ENCODE measurements around the gene RGS2.

The RGS2 gene

GRCh38 chr1:192809307-192810252 is 741 bp downstream of the RGS2 start:
- Histone ChIP-seq H3K27me3 (ENCODE audit: insufficient read depth, low read length) (no peaks in the 10 kb centered on the region), H3K79me2 (ENCODE audit: control insufficient read depth, insufficient read depth, low read length, unreplicated experiment) (peaks cover 14% of the 10 kb centered on the region), H3K36me3 (ENCODE audit: insufficient read depth, low read length) (peaks cover 17% of the 10 kb centered on the region), H3K27ac (ENCODE audit: low read depth, low read length) (peak overlapping the region; percentile 50; the same call in 1 of the 2 replicates), H3K4me1 (ENCODE audit: control insufficient read depth, insufficient read depth, low read length, unreplicated experiment) (peaks cover 20% of the 10 kb centered on the region), H2AFZ (ENCODE audit: low read length, unreplicated experiment) (peak overlapping the region; percentile 16), H3K4me3 (ENCODE audit: low read depth, low read length) (peak overlapping the region; percentile 93)

GRCh38 chr1:192810253-192810880 is 1.5 kb downstream of the RGS2 start:
- Histone ChIP-seq H3K4me1 (ENCODE audit: control insufficient read depth, insufficient read depth, low read length, unreplicated experiment) (peaks cover 20% of the 10 kb centered on the region), H3K27me3 (ENCODE audit: insufficient read depth, low read length) (no peaks in the 10 kb centered on the region), H3K27ac (ENCODE audit: low read depth, low read length) (no peak overlapping the region)

GRCh38 chr1:192811006-192811405 is 2.2 kb downstream of the RGS2 start:
- peaks cover 20% of the 10 kb centered on the region for H3K4me1 ChIP-seq (ENCODE audit: control insufficient read depth, insufficient read depth, low read length, unreplicated experiment)
- H2AFZ ChIP-seq (ENCODE audit: low read length, unreplicated experiment): no peak overlapping the region
- H3K27ac ChIP-seq (ENCODE audit: low read depth, low read length): no peak overlapping the region
- no peaks in the 10 kb centered on the region for H3K27me3 ChIP-seq (ENCODE audit: insufficient read depth, low read length)
- H3K79me2 ChIP-seq (ENCODE audit: control insufficient read depth, insufficient read depth, low read length, unreplicated experiment): peaks cover 14% of the 10 kb centered on the region
- H3K36me3 ChIP-seq (ENCODE audit: insufficient read depth, low read length): peaks cover 17% of the 10 kb centered on the region
- H3K4me3 ChIP-seq (ENCODE audit: low read depth, low read length): no peak overlapping the region

More at GRCh38 chr1:192810253-192810880, 1.5 kb downstream of the RGS2 start:
- Histone ChIP-seq H3K79me2 (ENCODE audit: control insufficient read depth, insufficient read depth, low read length, unreplicated experiment) (peaks cover 14% of the 10 kb centered on the region), H2AFZ (ENCODE audit: low read length, unreplicated experiment) (no peak overlapping the region), H3K4me3 (ENCODE audit: low read depth, low read length) (peak overlapping the region; percentile 93), H3K36me3 (ENCODE audit: insufficient read depth, low read length) (peaks cover 17% of the 10 kb centered on the region)

GRCh38 chr1:192811594-192812239 is 2.9 kb downstream of the RGS2 start:
- Histone ChIP-seq H3K36me3 (ENCODE audit: insufficient read depth, low read length) (peaks cover 17% of the 10 kb centered on the region), H2AFZ (ENCODE audit: low read length, unreplicated experiment) (no peak overlapping the region), H3K27ac (ENCODE audit: low read depth, low read length) (no peak overlapping the region), H3K27me3 (ENCODE audit: insufficient read depth, low read length) (no peaks in the 10 kb centered on the region), H3K4me1 (ENCODE audit: control insufficient read depth, insufficient read depth, low read length, unreplicated experiment) (peaks cover 16% of the 10 kb centered on the region), H3K4me3 (ENCODE audit: low read depth, low read length) (no peak overlapping the region), H3K79me2 (ENCODE audit: control insufficient read depth, insufficient read depth, low read length, unreplicated experiment) (peaks cover 14% of the 10 kb centered on the region)

GRCh38 chr1:192812420-192813209 is 3.8 kb downstream of the RGS2 start:
- Histone ChIP-seq H3K27ac (ENCODE audit: low read depth, low read length) (no peak overlapping the region), H3K79me2 (ENCODE audit: control insufficient read depth, insufficient read depth, low read length, unreplicated experiment) (peaks cover 14% of the 10 kb centered on the region), H3K4me1 (ENCODE audit: control insufficient read depth, insufficient read depth, low read length, unreplicated experiment) (peaks cover 12% of the 10 kb centered on the region), H3K36me3 (ENCODE audit: insufficient read depth, low read length) (peaks cover 17% of the 10 kb centered on the region), H2AFZ (ENCODE audit: low read length, unreplicated experiment) (no peak overlapping the region), H3K27me3 (ENCODE audit: insufficient read depth, low read length) (no peaks in the 10 kb centered on the region), H3K4me3 (ENCODE audit: low read depth, low read length) (no peak overlapping the region)

GRCh38 chr1:192814805-192815204 is 6.0 kb downstream of the RGS2 start:
- H3K4me3 ChIP-seq (ENCODE audit: low read depth, low read length): no peak overlapping the region
- peaks cover 7% of the 10 kb centered on the region for H3K79me2 ChIP-seq (ENCODE audit: control insufficient read depth, insufficient read depth, low read length, unreplicated experiment)
- no peak overlapping the region for H2AFZ ChIP-seq (ENCODE audit: low read length, unreplicated experiment)
- peaks cover 8% of the 10 kb centered on the region for H3K4me1 ChIP-seq (ENCODE audit: control insufficient read depth, insufficient read depth, low read length, unreplicated experiment)
- peaks cover 17% of the 10 kb centered on the region for H3K36me3 ChIP-seq (ENCODE audit: insufficient read depth, low read length)
- no peak overlapping the region for H3K27ac ChIP-seq (ENCODE audit: low read depth, low read length)
- H3K27me3 ChIP-seq (ENCODE audit: insufficient read depth, low read length): no peaks in the 10 kb centered on the region

GRCh38 chr1:192817246-192817645 is 8.4 kb downstream of the RGS2 start:
- H3K27me3 ChIP-seq (ENCODE audit: insufficient read depth, low read length): no peaks in the 10 kb centered on the region
- no peaks in the 10 kb centered on the region for H3K36me3 ChIP-seq (ENCODE audit: insufficient read depth, low read length)
- H3K27ac ChIP-seq (ENCODE audit: low read depth, low read length): no peak overlapping the region
- H3K4me1 ChIP-seq (ENCODE audit: control insufficient read depth, insufficient read depth, low read length, unreplicated experiment): no peaks in the 10 kb centered on the region
- no peaks in the 10 kb centered on the region for H3K79me2 ChIP-seq (ENCODE audit: control insufficient read depth, insufficient read depth, low read length, unreplicated experiment)
- no peak overlapping the region for H3K4me3 ChIP-seq (ENCODE audit: low read depth, low read length)
- no peak overlapping the region for H2AFZ ChIP-seq (ENCODE audit: low read length, unreplicated experiment)

GRCh38 chr1:192821296-192821695 is 12.5 kb downstream of the RGS2 start:
- Histone ChIP-seq H3K79me2 (ENCODE audit: control insufficient read depth, insufficient read depth, low read length, unreplicated experiment) (no peaks in the 10 kb centered on the region), H3K4me3 (ENCODE audit: low read depth, low read length) (no peak overlapping the region), H3K27ac (ENCODE audit: low read depth, low read length) (no peak overlapping the region), H3K36me3 (ENCODE audit: insufficient read depth, low read length) (no peaks in the 10 kb centered on the region), H3K27me3 (ENCODE audit: insufficient read depth, low read length) (no peaks in the 10 kb centered on the region), H2AFZ (ENCODE audit: low read length, unreplicated experiment) (no peak overlapping the region), H3K4me1 (ENCODE audit: control insufficient read depth, insufficient read depth, low read length, unreplicated experiment) (peaks cover 5% of the 10 kb centered on the region)

- Histone ChIP-seq H3K79me2 (ENCODE audit: control insufficient read depth, insufficient read depth, low read length, unreplicated experiment) (no peaks in the 10 kb centered on the region), H3K27ac (ENCODE audit: low read depth, low read length) (no peak overlapping the region), H3K4me3 (ENCODE audit: low read depth, low read length) (no peak overlapping the region), H2AFZ (ENCODE audit: low read length, unreplicated experiment) (no peak overlapping the region), H3K27me3 (ENCODE audit: insufficient read depth, low read length) (no peaks in the 10 kb centered on the region), H3K36me3 (ENCODE audit: insufficient read depth, low read length) (no peaks in the 10 kb centered on the region), H3K4me1 (ENCODE audit: control insufficient read depth, insufficient read depth, low read length, unreplicated experiment) (peaks cover 19% of the 10 kb centered on the region)
Measured at GRCh38 chr1:192824511-192824910, 15.7 kb downstream of the RGS2 start.

All from ACC112 (cell line).